Fibroblast of lung (primary cell): ENCODE results near the gene SHC4. TPM values are rescaled to one million over a fixed set of nuclear protein-coding genes. Genes with fewer than 3 reads are reported as not detected.

Experiments used
- DNase-seq, 2 donors: peaks; one replicate each; pipeline versions ENCODE4 v3.0.0 to v3.0.0-alpha.2; 2010; ENCODE audit warnings: low read depth in 2 of 2
- H2AFZ ChIP-seq: 2 replicates; pipeline ENCODE4 v1.5.1; 2012; ENCODE audit warnings: low read length, control low read depth, inconsistent platforms
- H3K27ac ChIP-seq: 2 replicates; pipeline ENCODE4 v1.5.1; 2011; ENCODE audit warnings: low read length, control low read depth; ENCODE audit not compliant: insufficient read depth
- H3K27me3 ChIP-seq: 2 replicates; pipeline ENCODE4 v1.5.1; 2011; ENCODE audit warnings: mild to moderate bottlenecking, low read length; ENCODE audit not compliant: control insufficient read depth, insufficient read depth
- H3K36me3 ChIP-seq: 2 replicates; pipeline ENCODE4 v1.5.1; 2011; ENCODE audit warnings: low read length; ENCODE audit not compliant: control insufficient read depth, insufficient read depth
- H3K4me1 ChIP-seq: 2 replicates; pipeline ENCODE4 v1.5.1; 2011; ENCODE audit warnings: low read length; ENCODE audit not compliant: control insufficient read depth, insufficient read depth; ENCODE audit errors: extremely low read depth
- H3K4me2 ChIP-seq: 2 replicates; pipeline ENCODE4 v1.5.1; 2011; ENCODE audit warnings: low read length, control low read depth; ENCODE audit not compliant: insufficient read depth; ENCODE audit errors: extremely low read depth
- H3K4me3 ChIP-seq, 4 experiments: fragments of 200-600 bp in 1 of 4; sonication (generic) in 1 of 4; replicated peaks in 1 of 4; 2 replicates each; pipeline ENCODE4 v1.5.1; 2011 to 2016; ENCODE audit warnings: low read length in 4 of 4, low read depth in 3 of 4, mild to moderate bottlenecking in 3 of 4, control low read depth in 2 of 4, inconsistent platforms in 1 of 4, mixed read lengths in 1 of 4; ENCODE audit not compliant: insufficient read depth in 1 of 4; ENCODE audit errors: control extremely low read depth in 1 of 4
- H3K79me2 ChIP-seq: 2 replicates; pipeline ENCODE4 v1.5.1; 2012; ENCODE audit warnings: mild to moderate bottlenecking, low read length, inconsistent platforms; ENCODE audit not compliant: control insufficient read depth, insufficient read depth
- H3K9ac ChIP-seq: 2 replicates; pipeline ENCODE4 v1.5.1; 2011; ENCODE audit warnings: mild to moderate bottlenecking, low read length, control low read depth; ENCODE audit not compliant: insufficient read depth
- H3K9me3 ChIP-seq: 2 replicates; pipeline ENCODE4 v1.5.1; 2012; ENCODE audit warnings: low read depth, low read length; ENCODE audit not compliant: control insufficient read depth, insufficient read depth
- H4K20me1 ChIP-seq: 2 replicates; pipeline ENCODE4 v1.5.1; 2011; ENCODE audit warnings: low read length; ENCODE audit not compliant: control insufficient read depth, insufficient read depth; ENCODE audit errors: extremely low read depth
- EZH2 ChIP-seq: IDR thresholded peaks from 2 replicates; pipeline ENCODE4 v1.5.1; 2012; ENCODE audit warnings: low read length, control low read depth, mild to moderate bottlenecking; ENCODE audit errors: missing control alignments
- polyA plus RNA-seq, 2 donors: library from polyadenylated mRNA; depleted of rRNA in 1 of 2; stranded (reverse) in 1 of 2; unstranded in 1 of 2; fragments of >200 nt; gene quantifications; 2 replicates each; pipeline ENCODE4 v1.2.1, GENCODE V29; 2011 to 2012; ENCODE audit warnings: missing spikeins in 1 of 2
- total RNA-seq: library from RNA; depleted of rRNA; stranded (reverse); fragments of >200 nt; gene quantifications from 2 replicates; pipeline ENCODE4 v1.2.1, GENCODE V29; 2014
- TF ChIP-seq, protein P1 (sequence below), 2 donors: IDR thresholded peaks in 1 of 2; conservative IDR thresholded peaks in 1 of 2; 1 replicate in 1 of 2; 2 replicates in 1 of 2; pipeline ENCODE4 v1.5.1; 2011 to 2012; ENCODE audit warnings: low read length in 2 of 2, control low read depth in 1 of 2, inconsistent platforms in 1 of 2, low read depth in 1 of 2, mild to moderate bottlenecking in 1 of 2

The SHC4 gene
- total and polyA plus RNA-seq, 2 donors (not counting 1 experiment from before 2014, with no cell fraction given), result 0.75 to 1.5 TPM

DNA sequence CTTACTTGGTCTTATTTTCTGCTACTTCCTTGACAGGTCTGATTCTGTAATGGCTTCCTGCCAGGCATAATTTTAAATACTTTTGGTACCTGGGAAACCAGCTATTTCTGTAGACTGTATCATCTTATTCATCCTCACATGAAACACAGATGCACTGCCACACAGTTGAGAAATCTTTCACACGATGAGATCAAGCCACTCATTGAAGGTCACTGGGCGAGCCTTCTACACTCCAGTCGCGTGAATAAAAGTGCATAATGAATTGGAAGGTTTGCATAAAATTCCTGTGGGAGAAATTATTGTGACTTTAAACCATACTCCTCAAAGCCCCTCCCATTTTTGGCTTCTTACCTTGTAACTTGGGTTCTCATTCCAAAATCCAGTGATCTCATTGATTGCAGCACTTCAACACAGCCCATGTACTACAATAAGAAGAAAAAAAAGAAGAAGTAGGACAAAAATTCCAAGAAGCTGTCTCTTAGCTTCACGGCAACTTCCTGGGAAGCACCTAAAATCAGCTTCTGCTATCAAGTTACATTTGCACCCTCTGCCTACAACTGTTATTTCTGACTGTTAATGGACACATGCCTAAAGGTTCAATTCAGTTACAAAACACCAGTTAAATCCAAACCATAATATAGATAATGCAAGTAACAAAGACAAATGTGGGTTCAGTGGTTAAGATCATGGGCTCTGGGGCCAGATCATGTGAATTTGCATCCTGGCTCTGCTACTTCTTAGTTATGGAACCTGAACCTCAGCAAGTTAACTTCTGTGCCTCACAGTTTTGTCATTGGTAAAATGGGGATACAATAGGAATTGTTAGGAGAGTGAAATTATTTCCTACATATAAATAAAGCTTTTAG lies 39.0 kb downstream of the SHC4 start:
- no peaks in the 10 kb centered on the region for H3K27me3 ChIP-seq
- peak; percentile 25 to 57 for DNase-seq
- H3K9ac ChIP-seq, result no peak overlapping the region
- TF ChIP-seq, protein P1, sequence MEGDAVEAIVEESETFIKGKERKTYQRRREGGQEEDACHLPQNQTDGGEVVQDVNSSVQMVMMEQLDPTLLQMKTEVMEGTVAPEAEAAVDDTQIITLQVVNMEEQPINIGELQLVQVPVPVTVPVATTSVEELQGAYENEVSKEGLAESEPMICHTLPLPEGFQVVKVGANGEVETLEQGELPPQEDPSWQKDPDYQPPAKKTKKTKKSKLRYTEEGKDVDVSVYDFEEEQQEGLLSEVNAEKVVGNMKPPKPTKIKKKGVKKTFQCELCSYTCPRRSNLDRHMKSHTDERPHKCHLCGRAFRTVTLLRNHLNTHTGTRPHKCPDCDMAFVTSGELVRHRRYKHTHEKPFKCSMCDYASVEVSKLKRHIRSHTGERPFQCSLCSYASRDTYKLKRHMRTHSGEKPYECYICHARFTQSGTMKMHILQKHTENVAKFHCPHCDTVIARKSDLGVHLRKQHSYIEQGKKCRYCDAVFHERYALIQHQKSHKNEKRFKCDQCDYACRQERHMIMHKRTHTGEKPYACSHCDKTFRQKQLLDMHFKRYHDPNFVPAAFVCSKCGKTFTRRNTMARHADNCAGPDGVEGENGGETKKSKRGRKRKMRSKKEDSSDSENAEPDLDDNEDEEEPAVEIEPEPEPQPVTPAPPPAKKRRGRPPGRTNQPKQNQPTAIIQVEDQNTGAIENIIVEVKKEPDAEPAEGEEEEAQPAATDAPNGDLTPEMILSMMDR (conservative IDR thresholded peaks at IDR 0.05 in 1 of 2, IDR thresholded peaks at IDR 0.05 in 1 of 2; ENCODE audit: low read depth in 1 of 2, low read length in 2 of 2), result no peak
- TF ChIP-seq EZH2, result no peak
- H3K4me2 ChIP-seq, result no peak overlapping the region
- no peak overlapping the region for H2AFZ ChIP-seq
- no peaks in the 10 kb centered on the region for H4K20me1 ChIP-seq
- H3K4me3 ChIP-seq, result no peak overlapping the region
- H3K4me1 ChIP-seq, result no peaks in the 10 kb centered on the region
- H3K9me3 ChIP-seq, result no peaks in the 10 kb centered on the region
- no peaks in the 10 kb centered on the region for H3K36me3 ChIP-seq
- H3K79me2 ChIP-seq, result no peaks in the 10 kb centered on the region
- H3K27ac ChIP-seq, result no peak overlapping the region

DNA sequence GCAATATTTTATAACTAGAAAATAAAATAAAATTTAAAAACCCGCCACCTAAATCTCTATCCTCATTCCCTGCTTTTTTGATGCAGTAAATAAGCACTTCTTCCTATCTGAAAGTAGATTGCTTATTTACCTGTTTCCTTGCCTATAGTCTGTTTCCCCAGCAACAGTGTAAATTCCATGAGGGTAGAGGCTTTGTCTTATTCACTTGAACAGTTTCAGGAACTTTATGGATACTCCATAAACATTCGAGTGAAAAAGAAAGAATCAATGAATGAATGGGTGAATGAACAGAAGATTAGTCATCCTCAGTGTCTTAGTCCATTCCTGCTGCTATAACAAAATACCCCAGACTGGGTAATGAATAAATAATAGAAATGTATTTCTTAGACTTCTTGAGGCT lies 41.7 kb downstream of the SHC4 start:
- no peak for DNase-seq
- no peak for TF ChIP-seq EZH2
- TF ChIP-seq, protein P1 (conservative IDR thresholded peaks at IDR 0.05 in 1 of 2, IDR thresholded peaks at IDR 0.05 in 1 of 2; ENCODE audit: low read depth in 1 of 2, low read length in 2 of 2), result no peak
- H3K4me1 ChIP-seq, result no peaks in the 10 kb centered on the region

DNA sequence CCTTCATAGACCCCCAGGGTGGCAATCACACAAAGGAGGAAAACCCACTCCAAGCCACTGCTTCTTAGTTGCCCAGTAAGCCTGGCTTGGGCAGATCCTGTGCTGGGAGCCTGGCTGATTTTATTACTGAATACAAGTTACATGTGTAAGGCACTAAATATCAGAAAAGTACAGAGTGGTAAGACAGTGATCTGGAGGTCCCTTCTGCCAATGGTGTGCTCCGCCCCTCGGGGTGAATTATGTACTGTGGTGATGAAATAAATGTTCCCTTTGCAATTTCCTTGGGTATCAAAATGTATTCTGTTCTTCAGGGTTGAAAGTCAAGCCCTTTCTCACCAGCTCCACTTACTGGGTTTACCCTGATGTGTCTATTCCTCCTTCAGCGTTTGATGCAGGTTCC lies 47.0 kb downstream of the SHC4 start:
- H3K4me1 ChIP-seq, result no peaks in the 10 kb centered on the region
- no peak overlapping the region for H3K9ac ChIP-seq
- TF ChIP-seq EZH2, result no peak
- TF ChIP-seq, protein P1 (conservative IDR thresholded peaks at IDR 0.05 in 1 of 2, IDR thresholded peaks at IDR 0.05 in 1 of 2; ENCODE audit: low read depth in 1 of 2, low read length in 2 of 2), result no peak
- no peaks in the 10 kb centered on the region for H3K9me3 ChIP-seq
- H3K36me3 ChIP-seq, result no peaks in the 10 kb centered on the region
- H3K27ac ChIP-seq, result no peak overlapping the region
- H3K4me3 ChIP-seq, result no peak overlapping the region
- H3K79me2 ChIP-seq, result no peaks in the 10 kb centered on the region
- no peak for DNase-seq
- H3K4me2 ChIP-seq, result no peak overlapping the region
- H4K20me1 ChIP-seq, result no peaks in the 10 kb centered on the region
- H3K27me3 ChIP-seq, result no peaks in the 10 kb centered on the region
- H2AFZ ChIP-seq, result no peak overlapping the region

More for the DNA sequence above, 41.7 kb downstream of the SHC4 start:
- H3K4me2 ChIP-seq, result no peak overlapping the region
- no peaks in the 10 kb centered on the region for H3K9me3 ChIP-seq
- no peak overlapping the region for H3K9ac ChIP-seq
- H3K27ac ChIP-seq, result no peak overlapping the region
- no peaks in the 10 kb centered on the region for H3K79me2 ChIP-seq
- H3K36me3 ChIP-seq, result no peaks in the 10 kb centered on the region
- no peaks in the 10 kb centered on the region for H4K20me1 ChIP-seq
- H3K4me3 ChIP-seq, result no peak overlapping the region
- no peak overlapping the region for H2AFZ ChIP-seq
- no peaks in the 10 kb centered on the region for H3K27me3 ChIP-seq
